Stomach (tissue), 4 donors: ENCODE measurements around the gene AGRP.

Source experiments
- EP300 ChIP-seq: sonication (generic); formaldehyde crosslinking; IDR thresholded peaks from one replicate; pipeline ENCODE4 v1.6.1; 2017; ENCODE audit warnings: antibody characterized with exemption
- POLR2A ChIP-seq, 4 donors: fragments of 450-650 bp; IDR thresholded peaks; one replicate each; pipeline ENCODE4 v1.6.1; 2016; ENCODE audit warnings: antibody characterized with exemption in 4 of 4, control low read depth in 2 of 4, mild to moderate bottlenecking in 1 of 4, moderate library complexity in 1 of 4
- POLR2AphosphoS5 ChIP-seq, 3 donors: sonication (generic); formaldehyde crosslinking; IDR thresholded peaks; one replicate each; pipeline ENCODE4 v1.6.1; 2016; ENCODE audit warnings: antibody characterized with exemption in 3 of 3
- TF ChIP-seq, protein P1 (sequence below), 7 experiments: fragments of 450-650 bp in 4 of 7; fragments of 200-600 bp in 3 of 7; sonication (generic) in 3 of 7; IDR thresholded peaks; one replicate each; pipeline ENCODE4 v1.5.1; 2016 to 2019; ENCODE audit warnings: antibody characterized with exemption in 7 of 7, control low read depth in 2 of 7, mild to moderate bottlenecking in 1 of 7

DNA sequence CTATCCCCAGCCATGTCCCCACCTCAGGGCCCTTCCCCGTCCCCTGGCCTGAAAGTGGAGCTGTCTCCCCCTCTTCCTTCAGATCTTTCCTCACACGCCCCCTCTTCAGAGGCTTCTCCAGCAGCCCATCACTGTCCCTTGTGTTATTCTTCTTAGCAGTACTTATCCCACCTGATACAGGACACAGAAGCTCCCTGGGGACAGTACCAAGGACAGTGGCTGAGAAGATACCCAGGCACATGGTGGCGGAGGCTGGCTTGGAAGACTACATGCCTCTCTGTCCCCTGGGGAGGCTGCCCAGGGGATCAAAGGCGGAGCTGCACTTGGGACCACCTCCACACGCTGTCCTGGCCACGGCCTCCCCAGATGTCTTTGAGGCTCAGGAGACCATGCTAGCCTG, 28.5 kb downstream of the AGRP start:
- TF ChIP-seq POLR2A (IDR thresholded peaks at IDR 0.05): no peak
- TF ChIP-seq POLR2AphosphoS5 (IDR thresholded peaks at IDR 0.05): no peak
- TF ChIP-seq, protein P1, sequence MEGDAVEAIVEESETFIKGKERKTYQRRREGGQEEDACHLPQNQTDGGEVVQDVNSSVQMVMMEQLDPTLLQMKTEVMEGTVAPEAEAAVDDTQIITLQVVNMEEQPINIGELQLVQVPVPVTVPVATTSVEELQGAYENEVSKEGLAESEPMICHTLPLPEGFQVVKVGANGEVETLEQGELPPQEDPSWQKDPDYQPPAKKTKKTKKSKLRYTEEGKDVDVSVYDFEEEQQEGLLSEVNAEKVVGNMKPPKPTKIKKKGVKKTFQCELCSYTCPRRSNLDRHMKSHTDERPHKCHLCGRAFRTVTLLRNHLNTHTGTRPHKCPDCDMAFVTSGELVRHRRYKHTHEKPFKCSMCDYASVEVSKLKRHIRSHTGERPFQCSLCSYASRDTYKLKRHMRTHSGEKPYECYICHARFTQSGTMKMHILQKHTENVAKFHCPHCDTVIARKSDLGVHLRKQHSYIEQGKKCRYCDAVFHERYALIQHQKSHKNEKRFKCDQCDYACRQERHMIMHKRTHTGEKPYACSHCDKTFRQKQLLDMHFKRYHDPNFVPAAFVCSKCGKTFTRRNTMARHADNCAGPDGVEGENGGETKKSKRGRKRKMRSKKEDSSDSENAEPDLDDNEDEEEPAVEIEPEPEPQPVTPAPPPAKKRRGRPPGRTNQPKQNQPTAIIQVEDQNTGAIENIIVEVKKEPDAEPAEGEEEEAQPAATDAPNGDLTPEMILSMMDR (IDR thresholded peaks at IDR 0.05): no peak
- TF ChIP-seq EP300: no peak
